ENCODE data around the gene TRAK1.
A peak's percentile ranks its signal among the peaks of the same experiment; 100 is the strongest.
"Not testable (repeated sequence)": the region's sequence is repeated elsewhere in the genome, so short reads cannot be mapped to it uniquely, and the experiment has no call there.

Gene TRAK1

GRCh38 chr3:42045708-42046243 lies 45.4 kb upstream of the TRAK1 start:
- no peak overlapping the region for H3K9ac ChIP-seq (ENCODE audit: low read length)
- no peaks in the 10 kb centered on the region for H3K27me3 ChIP-seq (replicated peaks; ENCODE audit: insufficient read depth, low read length)
- no peak overlapping the region for H3K4me3 ChIP-seq (ENCODE audit: low read length)
- H3K36me3 ChIP-seq (replicated peaks; ENCODE audit: insufficient read depth, low read length) = no peaks in the 10 kb centered on the region
- TF ChIP-seq, protein P1, sequence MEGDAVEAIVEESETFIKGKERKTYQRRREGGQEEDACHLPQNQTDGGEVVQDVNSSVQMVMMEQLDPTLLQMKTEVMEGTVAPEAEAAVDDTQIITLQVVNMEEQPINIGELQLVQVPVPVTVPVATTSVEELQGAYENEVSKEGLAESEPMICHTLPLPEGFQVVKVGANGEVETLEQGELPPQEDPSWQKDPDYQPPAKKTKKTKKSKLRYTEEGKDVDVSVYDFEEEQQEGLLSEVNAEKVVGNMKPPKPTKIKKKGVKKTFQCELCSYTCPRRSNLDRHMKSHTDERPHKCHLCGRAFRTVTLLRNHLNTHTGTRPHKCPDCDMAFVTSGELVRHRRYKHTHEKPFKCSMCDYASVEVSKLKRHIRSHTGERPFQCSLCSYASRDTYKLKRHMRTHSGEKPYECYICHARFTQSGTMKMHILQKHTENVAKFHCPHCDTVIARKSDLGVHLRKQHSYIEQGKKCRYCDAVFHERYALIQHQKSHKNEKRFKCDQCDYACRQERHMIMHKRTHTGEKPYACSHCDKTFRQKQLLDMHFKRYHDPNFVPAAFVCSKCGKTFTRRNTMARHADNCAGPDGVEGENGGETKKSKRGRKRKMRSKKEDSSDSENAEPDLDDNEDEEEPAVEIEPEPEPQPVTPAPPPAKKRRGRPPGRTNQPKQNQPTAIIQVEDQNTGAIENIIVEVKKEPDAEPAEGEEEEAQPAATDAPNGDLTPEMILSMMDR (IDR thresholded peaks at IDR 0.05; ENCODE audit: low read length) = no peak
- TF ChIP-seq EZH2 (optimal IDR thresholded peaks at IDR 0.05; ENCODE audit: low read depth, low read length) = no peak
- no peak for TF ChIP-seq EZH2phosphoT487 (IDR thresholded peaks at IDR 0.05; ENCODE audit: low read length)
- 0 out of 2 replicates have a peak, but pooled peaks cover 3% of the 10 kb centered on the region for H3F3A ChIP-seq (ENCODE audit: insufficient read depth, low read length)
- no peaks in the 10 kb centered on the region for H3K9me3 ChIP-seq (replicated peaks; ENCODE audit: insufficient read depth, low read length)
- no peak overlapping the region for H3K27ac ChIP-seq (ENCODE audit: low read length)
- no peaks in the 10 kb centered on the region for H3K9me2 ChIP-seq (replicated peaks; ENCODE audit: insufficient read depth, low read length)
- 0 out of 2 replicates have a peak, but pooled peaks cover 3% of the 10 kb centered on the region for H4K20me1 ChIP-seq (ENCODE audit: insufficient read depth, low read length)
- H3K4me2 ChIP-seq (ENCODE audit: low read depth, low read length) = no peak overlapping the region
- H3K4me1 ChIP-seq (ENCODE audit: low read length) = 0 out of 2 replicates have a peak, but pooled peaks cover 2% of the 10 kb centered on the region
- peaks cover 92% of the 10 kb centered on the region for H3K79me2 ChIP-seq (ENCODE audit: low read length)
- no peak for DNase-seq
- no peak overlapping the region for H2AFZ ChIP-seq (ENCODE audit: low read length)

- not testable (repeated sequence) for H2AFZ ChIP-seq (ENCODE audit: low read length); H4K20me1 ChIP-seq (ENCODE audit: insufficient read depth, low read length); H3K9me2 ChIP-seq (replicated peaks; ENCODE audit: insufficient read depth, low read length); H3K9ac ChIP-seq (ENCODE audit: low read length); H3K9me3 ChIP-seq (replicated peaks; ENCODE audit: insufficient read depth, low read length); H3K36me3 ChIP-seq (replicated peaks; ENCODE audit: insufficient read depth, low read length); H3K4me1 ChIP-seq (ENCODE audit: low read length); H3K27me3 ChIP-seq (replicated peaks; ENCODE audit: insufficient read depth, low read length); H3F3A ChIP-seq (ENCODE audit: insufficient read depth, low read length); H3K4me3 ChIP-seq (ENCODE audit: low read length)
- peaks cover 90% of the 10 kb centered on the region for H3K79me2 ChIP-seq (ENCODE audit: low read length)
- DNase-seq = peak; percentile 23
- peak overlapping the region; percentile 42; the same call in 1 of the 2 replicates for H3K4me2 ChIP-seq (ENCODE audit: low read depth, low read length)
- H3K27ac ChIP-seq (ENCODE audit: low read length) = peak overlapping the region; percentile 24; the same call in 1 of the 2 replicates
These were observed 42.6 kb upstream of the TRAK1 start for GRCh38 chr3:42048526-42048925.

- Histone ChIP-seq H3K4me3 (ENCODE audit: low read length) (no peak overlapping the region), H3K27ac (ENCODE audit: low read length) (no peak overlapping the region), H3K4me1 (ENCODE audit: low read length) (0 out of 2 replicates have a peak, but pooled peaks cover 2% of the 10 kb centered on the region), H3K36me3 (replicated peaks; ENCODE audit: insufficient read depth, low read length) (no peaks in the 10 kb centered on the region), H3K27me3 (replicated peaks; ENCODE audit: insufficient read depth, low read length) (no peaks in the 10 kb centered on the region), H3K79me2 (ENCODE audit: low read length) (peaks cover 91% of the 10 kb centered on the region), H3K4me2 (ENCODE audit: low read depth, low read length) (no peak overlapping the region), H3K9ac (ENCODE audit: low read length) (no peak overlapping the region), H3K9me2 (replicated peaks; ENCODE audit: insufficient read depth, low read length) (no peaks in the 10 kb centered on the region), H3F3A (ENCODE audit: insufficient read depth, low read length) (0 out of 2 replicates have a peak, but pooled peaks cover 3% of the 10 kb centered on the region), H2AFZ (ENCODE audit: low read length) (no peak overlapping the region), H4K20me1 (ENCODE audit: insufficient read depth, low read length) (no peaks in the 10 kb centered on the region), H3K9me3 (replicated peaks; ENCODE audit: insufficient read depth, low read length) (no peaks in the 10 kb centered on the region)
- TF ChIP-seq EZH2 (optimal IDR thresholded peaks at IDR 0.05; ENCODE audit: low read depth, low read length) (no peak), EZH2phosphoT487 (IDR thresholded peaks at IDR 0.05; ENCODE audit: low read length) (no peak)
- TF ChIP-seq, protein P1 (IDR thresholded peaks at IDR 0.05; ENCODE audit: low read length) = no peak
- DNase-seq = no peak
These were observed 41.0 kb upstream of the TRAK1 start for GRCh38 chr3:42050126-42050525.

GRCh38 chr3:42051384-42052131 lies 39.6 kb upstream of the TRAK1 start:
- no peaks in the 10 kb centered on the region for H3K9me3 ChIP-seq (replicated peaks; ENCODE audit: insufficient read depth, low read length)
- no peak for TF ChIP-seq EZH2 (optimal IDR thresholded peaks at IDR 0.05; ENCODE audit: low read depth, low read length)
- TF ChIP-seq, protein P1 (IDR thresholded peaks at IDR 0.05; ENCODE audit: low read length) = no peak
- no peak for TF ChIP-seq EZH2phosphoT487 (IDR thresholded peaks at IDR 0.05; ENCODE audit: low read length)
- H3K9me2 ChIP-seq (replicated peaks; ENCODE audit: insufficient read depth, low read length) = no peaks in the 10 kb centered on the region
- peaks cover 3% of the 10 kb centered on the region; the same call in 1 of the 2 replicates for H4K20me1 ChIP-seq (ENCODE audit: insufficient read depth, low read length)
- no peaks in the 10 kb centered on the region for H3K36me3 ChIP-seq (replicated peaks; ENCODE audit: insufficient read depth, low read length)
- 0 out of 2 replicates have a peak, but pooled peaks cover 3% of the 10 kb centered on the region for H3F3A ChIP-seq (ENCODE audit: insufficient read depth, low read length)
- DNase-seq = no peak
- H3K27me3 ChIP-seq (replicated peaks; ENCODE audit: insufficient read depth, low read length) = no peaks in the 10 kb centered on the region
- no peak overlapping the region for H3K4me3 ChIP-seq (ENCODE audit: low read length)
- no peak overlapping the region for H3K27ac ChIP-seq (ENCODE audit: low read length)
- no peak overlapping the region for H3K4me2 ChIP-seq (ENCODE audit: low read depth, low read length)
- 0 out of 2 replicates have a peak, but pooled peaks cover 2% of the 10 kb centered on the region for H3K4me1 ChIP-seq (ENCODE audit: low read length)
- H3K9ac ChIP-seq (ENCODE audit: low read length) = no peak overlapping the region
- peaks cover 90% of the 10 kb centered on the region for H3K79me2 ChIP-seq (ENCODE audit: low read length)
- H2AFZ ChIP-seq (ENCODE audit: low read length) = no peak overlapping the region

All from MM.1S (cell line).